PFSK-1 (cell line): ENCODE data around the gene ARHGEF19.

Source experiments
- FOXP2 ChIP-seq: optimal IDR thresholded peaks from 2 replicates; pipeline ENCODE3; 2011; ENCODE audit warnings: borderline replicate concordance, control low read depth, inconsistent platforms; ENCODE audit not compliant: insufficient read depth; ENCODE audit errors: extremely low read length, extremely low read depth
- POLR2AphosphoS5 ChIP-seq: IDR thresholded peaks from 2 replicates; pipeline ENCODE4 v1.6.1; 2012; ENCODE audit warnings: low read depth, mild to moderate bottlenecking, control low read depth, low read length, moderate library complexity
- REST ChIP-seq, 2 experiments: IDR thresholded peaks; 2 replicates each; pipeline versions ENCODE4 v1.6.1 to v1.8.0; 2011 to 2012; ENCODE audit warnings: low read depth in 2 of 2, low read length in 2 of 2, control low read depth in 1 of 2, inconsistent platforms in 1 of 2, mild to moderate bottlenecking in 1 of 2, moderate library complexity in 1 of 2; ENCODE audit not compliant: insufficient read depth in 1 of 2
- SIN3A ChIP-seq: IDR thresholded peaks from 2 replicates; pipeline ENCODE4 v1.6.1; 2012; ENCODE audit warnings: mild to moderate bottlenecking, low read length, moderate library complexity, borderline replicate concordance; ENCODE audit not compliant: insufficient read depth
- TAF1 ChIP-seq: IDR thresholded peaks from 2 replicates; pipeline ENCODE4 v1.6.1; 2012; ENCODE audit warnings: low read length, control low read depth, borderline replicate concordance; ENCODE audit not compliant: insufficient read depth

The ARHGEF19 gene

GRCh38 chr1:16217061-16217785 lies 4.8 kb upstream of the ARHGEF19 start:
- TF ChIP-seq POLR2AphosphoS5 (no peak), SIN3A (no peak), TAF1 (no peak), FOXP2 (no peak)

- no peak for TF ChIP-seq SIN3A
- no peak for TF ChIP-seq REST (IDR thresholded peaks at IDR 0.05; ENCODE audit: insufficient read depth in 1 of 2, low read depth in 2 of 2, low read length in 2 of 2)
- no peak for TF ChIP-seq POLR2AphosphoS5
- TF ChIP-seq FOXP2 = no peak
- no peak for TF ChIP-seq TAF1
Measured at GRCh38 chr1:16215882-16216753, 3.7 kb upstream of the ARHGEF19 start.

GRCh38 chr1:16213013-16213412 lies 561 bp upstream of the ARHGEF19 start:
- TF ChIP-seq TAF1 = no peak
- TF ChIP-seq SIN3A = no peak

- TF ChIP-seq POLR2AphosphoS5 (no peak), TAF1 (no peak), SIN3A (no peak), REST (IDR thresholded peaks at IDR 0.05; ENCODE audit: insufficient read depth in 1 of 2, low read depth in 2 of 2, low read length in 2 of 2) (no peak), FOXP2 (no peak)
Measured at GRCh38 chr1:16211824-16212223, 628 bp downstream of the ARHGEF19 start.

GRCh38 chr1:16210581-16210980 lies 1.9 kb downstream of the ARHGEF19 start:
- TF ChIP-seq POLR2AphosphoS5 (no peak), FOXP2 (no peak)

- no peak for TF ChIP-seq REST (IDR thresholded peaks at IDR 0.05; ENCODE audit: insufficient read depth in 1 of 2, low read depth in 2 of 2, low read length in 2 of 2)
- no peak for TF ChIP-seq FOXP2
- no peak for TF ChIP-seq POLR2AphosphoS5
- no peak for TF ChIP-seq SIN3A
- TF ChIP-seq TAF1 = no peak
Measured at GRCh38 chr1:16209847-16210407, 2.5 kb downstream of the ARHGEF19 start.
